Fibroblast of skin of abdomen (primary cell): Measurements from ENCODE around the gene ACTN2.

Source experiments
- DNase-seq: peaks from one replicate; pipeline ENCODE4 v3.0.0-alpha.2; 2013

ACTN2 gene

DNA sequence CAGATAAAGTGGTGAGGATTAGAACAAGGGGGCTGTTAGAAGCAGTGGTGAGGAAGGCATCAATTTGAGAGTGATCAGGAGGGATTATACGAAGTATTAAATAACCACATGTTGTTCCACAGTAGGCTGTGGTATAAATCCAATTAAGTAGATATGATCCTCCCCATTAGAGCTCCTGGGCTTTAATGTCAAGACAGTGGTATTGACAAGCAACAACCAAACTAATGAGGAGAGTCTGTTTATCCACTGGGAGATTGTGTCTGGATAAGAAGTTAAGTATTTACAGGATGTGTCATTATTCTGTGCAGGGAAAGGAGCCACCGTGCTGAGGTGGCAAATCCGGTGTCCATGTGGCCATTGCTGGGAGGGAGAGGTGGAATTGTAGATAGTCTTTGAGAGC lies 5.8 kb downstream of the ACTN2 start:
- DNase-seq = no peak

DNA sequence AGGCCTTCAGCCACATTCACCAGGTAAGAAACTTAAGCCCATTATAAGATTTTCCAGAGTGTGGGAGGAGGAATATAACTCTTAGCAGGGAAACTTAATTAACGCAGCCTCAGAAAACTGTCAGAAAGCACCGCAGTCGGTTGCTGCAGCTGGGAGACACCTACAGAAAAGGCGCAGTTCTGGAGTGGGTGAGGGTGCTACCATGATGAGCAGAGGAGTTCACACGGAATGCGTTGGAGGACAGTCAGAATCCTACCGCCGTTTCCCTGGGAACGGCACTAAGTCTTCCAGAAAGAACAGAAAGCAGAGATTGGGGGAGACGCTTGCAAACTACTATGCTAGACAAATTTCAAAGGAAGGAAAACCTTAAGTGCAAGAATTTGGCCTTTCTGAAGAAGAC lies 6.4 kb downstream of the ACTN2 start:
- no peak for DNase-seq

DNA sequence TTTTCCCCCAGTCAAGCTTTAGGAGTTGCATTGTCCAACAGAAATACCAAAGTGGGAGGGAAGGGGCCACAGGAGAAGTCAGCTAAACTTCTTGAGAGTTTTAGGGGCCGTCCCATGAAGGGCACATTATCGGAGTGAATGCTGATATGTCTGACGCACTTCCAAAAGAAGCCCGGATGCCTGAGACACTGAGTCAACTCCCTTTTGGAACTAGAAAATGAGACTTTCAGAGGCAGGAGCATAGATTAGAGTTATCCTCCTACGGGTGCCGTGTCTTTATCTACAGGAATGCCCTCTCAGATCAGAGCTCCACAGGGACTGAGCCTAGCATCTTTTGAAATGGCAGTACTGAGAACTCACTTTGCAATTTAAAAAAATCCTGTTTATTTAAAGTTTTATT lies 13.1 kb downstream of the ACTN2 start:
- no peak for DNase-seq

DNA sequence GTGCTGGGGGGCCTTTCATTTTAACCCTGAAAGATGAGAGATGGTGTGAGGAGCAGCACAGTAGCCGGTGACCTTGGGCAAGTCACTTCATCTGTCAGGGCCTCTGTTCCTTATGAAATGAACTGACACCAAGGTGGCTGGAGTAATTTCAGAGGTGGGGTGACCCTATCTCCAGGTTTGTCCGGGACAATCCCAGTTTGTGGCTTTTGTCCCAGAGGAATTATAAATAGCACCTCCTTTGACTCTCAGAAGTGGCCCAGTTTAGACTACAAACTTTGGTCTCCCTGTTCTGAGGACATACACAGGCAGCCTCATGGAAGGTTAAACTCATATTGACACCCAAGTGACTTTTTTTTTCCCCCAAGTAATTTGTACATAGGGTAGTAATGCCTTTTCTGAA lies 14.6 kb downstream of the ACTN2 start:
- DNase-seq = no peak

DNA sequence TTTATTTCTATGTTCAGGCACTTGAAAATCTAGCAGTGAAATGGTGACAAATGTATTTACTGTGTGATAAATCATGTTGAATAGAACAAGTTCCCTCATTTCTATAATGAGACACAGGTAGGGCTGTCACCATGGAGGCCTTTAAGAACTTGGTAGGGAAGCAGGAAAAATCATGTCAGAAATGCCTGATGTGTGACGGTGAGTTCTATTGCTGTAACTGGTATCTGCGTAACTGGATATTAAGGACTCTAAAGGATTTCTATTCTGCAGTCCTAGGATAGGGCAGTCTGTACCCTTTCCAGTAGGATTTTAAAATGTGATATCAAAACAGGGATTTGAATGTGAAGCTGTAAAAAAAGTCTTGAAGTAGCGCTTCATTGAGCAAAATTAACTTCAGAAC lies 15.5 kb downstream of the ACTN2 start:
- DNase-seq = no peak

DNA sequence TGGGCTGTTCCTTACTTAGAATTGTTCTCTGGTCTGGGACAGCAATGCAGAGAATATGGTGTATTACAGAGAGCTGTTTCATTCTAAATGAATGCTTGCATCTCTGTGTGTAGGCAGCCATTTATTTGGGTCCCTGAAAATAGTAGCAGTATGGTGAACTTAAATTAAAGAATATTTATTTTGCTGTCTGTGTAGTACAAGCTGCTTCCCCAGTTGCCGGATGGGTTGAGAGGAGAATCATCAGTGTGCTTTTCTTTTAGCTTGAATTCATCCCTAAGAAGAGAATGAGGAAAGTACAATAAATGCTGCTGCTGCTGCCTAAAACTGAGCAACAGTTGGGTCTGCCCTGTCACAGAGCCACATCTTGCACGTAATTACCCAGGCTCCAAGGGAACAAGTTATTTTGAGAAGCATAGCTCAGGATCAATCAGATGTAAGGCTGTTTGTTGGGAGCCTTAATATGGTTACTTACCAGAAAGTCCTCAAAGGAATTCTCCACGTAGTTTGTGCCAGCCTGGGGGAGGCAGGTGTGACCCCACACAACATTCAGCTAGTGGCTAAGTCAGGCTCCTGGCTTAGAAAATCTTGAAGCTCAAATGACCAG lies 16.6 kb downstream of the ACTN2 start:
- no peak for DNase-seq

DNA sequence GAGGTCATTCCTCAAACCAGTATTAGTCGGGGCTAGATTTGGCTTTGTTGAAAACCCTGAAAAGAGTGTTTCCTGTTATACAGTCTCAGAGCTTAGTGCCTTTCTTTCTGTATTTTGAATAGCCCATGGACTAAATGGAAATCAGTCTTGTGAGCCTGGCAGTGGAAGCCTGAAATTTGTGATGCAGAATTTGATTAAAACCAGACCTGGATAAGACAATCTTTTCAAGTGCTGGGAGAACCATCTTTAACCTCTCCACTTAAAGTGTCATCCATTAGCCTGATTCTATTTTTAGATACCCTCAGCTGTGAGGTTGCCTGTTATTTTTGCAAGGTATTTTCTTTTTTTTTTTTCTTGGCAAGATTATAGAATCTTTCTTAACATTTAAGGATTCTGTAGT lies 19.5 kb downstream of the ACTN2 start:
- DNase-seq = no peak

DNA sequence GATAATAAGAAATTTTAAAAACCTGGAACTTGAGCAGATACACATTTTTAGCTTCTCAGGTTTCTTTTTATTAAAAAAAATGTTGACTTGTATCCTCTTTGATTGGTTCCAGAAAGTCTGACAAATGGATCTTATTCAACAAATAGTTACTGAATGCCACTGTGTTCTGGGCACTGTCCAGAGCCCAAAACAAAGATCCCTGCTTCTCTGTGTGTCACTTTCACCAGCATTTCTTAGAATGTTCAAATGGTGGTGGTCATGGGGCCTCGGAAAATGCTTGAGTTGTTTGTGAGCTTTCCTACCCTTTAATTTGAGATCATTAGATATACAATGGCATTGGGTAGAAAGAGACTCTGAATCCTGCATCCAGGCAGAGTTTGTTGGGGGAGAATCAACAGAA lies 19.9 kb downstream of the ACTN2 start:
- DNase-seq = no peak

DNA sequence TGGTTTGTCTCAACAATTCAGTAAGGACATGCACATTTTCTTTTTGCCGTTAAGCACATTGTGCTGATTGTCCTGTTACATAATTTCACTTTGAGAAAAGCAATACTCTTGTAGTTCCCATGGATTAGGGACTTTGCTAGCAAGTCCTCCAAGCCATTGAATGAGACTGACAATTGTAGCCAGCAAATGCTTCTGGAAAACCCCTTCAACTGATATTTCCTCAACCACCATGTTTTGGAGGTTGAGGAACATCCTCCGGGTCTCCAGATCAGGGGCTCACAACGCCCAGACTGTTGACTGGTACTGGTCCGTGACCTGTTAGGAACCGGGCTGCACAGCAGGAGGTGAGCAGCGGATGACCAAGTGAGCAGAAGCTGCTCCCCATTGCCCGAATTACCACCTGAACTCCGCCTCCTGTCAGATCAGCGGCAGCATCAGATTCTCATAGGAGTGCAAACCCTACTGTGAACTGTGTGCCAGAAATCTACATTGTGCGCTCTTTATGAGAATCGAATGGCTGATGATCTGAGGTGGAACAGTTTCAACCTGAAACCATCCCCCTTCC lies 24.1 kb downstream of the ACTN2 start:
- no peak for DNase-seq

DNA sequence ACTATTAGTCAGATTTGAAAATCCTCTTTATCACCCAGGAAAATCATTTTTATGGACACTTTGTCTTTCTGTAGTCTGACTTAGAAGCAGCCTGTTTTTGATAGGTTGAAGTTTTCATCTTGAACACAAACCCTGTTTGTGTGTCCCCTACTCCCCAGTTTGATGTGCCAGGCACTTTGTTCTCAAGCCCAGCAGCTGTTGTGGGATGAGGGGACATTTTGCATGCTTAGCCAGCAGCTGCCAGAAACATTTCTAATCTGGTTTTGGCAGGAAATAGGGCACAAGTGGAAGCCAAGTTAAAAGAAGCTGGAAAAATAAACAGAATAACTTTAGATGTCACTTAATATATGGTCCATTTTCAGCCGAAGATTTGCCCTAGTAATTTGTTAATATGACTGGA lies 29.9 kb downstream of the ACTN2 start:
- no peak for DNase-seq

DNA sequence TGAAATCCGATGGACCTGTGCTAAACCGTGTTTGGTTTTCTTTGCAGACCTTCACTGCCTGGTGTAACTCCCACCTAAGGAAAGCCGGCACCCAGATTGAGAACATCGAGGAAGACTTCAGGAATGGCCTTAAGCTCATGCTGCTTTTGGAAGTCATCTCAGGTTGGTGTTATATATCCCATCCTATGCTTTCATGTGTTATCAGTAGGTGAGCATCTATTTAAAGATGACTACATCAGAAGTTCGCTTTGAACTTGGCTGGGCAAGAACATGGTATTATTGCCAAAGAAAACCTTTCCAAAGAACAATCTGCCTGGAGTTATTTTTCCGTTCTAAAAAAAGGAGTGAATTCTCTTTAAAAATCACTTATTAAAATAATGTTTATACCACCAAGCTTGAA lies 31.5 kb downstream of the ACTN2 start:
- no peak for DNase-seq

DNA sequence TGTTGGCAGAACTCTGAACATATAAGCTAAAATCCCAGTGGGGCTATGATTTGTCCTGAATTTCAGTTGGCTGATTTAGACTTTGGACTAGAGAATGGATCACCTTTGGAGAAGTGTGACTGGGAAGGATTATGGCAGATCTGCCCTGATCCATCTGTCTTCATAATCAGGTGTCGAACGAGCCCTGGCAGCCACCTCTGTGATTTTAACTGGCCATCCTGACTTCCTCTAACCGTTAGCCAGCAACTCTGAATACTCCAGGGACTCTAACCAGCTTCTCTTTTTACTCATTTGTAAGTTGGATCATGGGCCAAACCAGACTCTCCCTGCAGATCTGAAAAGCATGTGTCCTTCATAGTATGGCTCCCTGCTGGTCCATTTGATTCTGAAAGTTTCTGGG lies 32.0 kb downstream of the ACTN2 start:
- DNase-seq = no peak

DNA sequence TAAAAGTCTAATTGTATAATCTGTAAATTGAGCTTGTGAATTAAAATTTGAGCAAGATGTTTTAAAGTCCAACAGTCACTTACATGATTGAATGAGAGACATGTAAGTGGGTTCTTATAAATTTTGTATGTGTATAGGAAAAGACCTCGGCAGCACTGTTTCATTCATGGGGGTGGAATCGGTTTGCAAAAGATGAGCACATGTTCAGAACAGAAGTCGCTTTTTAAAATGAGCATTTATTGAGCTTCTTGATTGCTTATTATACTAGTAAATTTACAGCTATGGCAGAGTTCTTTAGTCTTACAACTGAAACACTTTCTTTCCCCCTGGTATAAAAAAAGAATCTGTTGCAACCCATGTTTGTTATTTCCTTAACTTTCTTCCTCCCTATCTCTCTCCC lies 33.9 kb downstream of the ACTN2 start:
- DNase-seq = no peak

DNA sequence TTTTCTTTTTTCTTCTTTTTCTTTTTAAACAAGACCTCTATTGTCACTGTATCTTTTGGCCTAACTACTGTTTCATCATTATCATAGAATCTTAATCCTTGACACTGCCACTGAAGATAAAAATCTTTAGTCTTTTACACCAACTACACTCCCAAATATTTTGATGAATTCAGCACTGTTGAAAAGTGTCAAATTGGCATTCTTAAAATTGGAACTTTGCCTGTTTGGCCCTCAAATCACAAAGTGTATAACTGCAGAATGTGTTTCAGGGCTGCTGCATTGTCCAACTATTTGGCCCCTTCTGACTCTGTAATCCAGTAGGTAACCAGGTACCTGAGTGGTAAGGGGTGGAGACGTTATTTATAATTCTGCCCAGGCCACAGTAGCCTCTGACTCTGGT lies 34.3 kb downstream of the ACTN2 start:
- DNase-seq = no peak

DNA sequence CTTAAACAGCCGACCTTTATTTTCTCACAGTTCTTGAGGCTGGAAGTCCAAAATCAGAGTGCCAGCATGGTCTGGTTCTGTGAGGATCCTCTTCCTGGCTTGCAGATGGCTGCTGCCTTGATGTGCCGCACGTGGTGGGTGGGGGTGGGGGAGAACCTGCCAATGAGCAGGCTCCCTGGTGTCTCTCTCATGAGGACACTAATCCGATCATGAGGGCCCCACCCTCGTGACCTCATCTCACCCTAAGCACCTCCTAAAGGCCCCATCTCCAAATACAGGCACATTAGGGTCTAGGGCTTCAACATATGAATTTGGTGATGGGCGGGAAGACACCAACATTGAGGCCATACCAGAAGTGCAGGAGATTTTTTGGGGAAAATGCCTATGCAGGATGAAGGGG lies 37.8 kb downstream of the ACTN2 start:
- DNase-seq = no peak

DNA sequence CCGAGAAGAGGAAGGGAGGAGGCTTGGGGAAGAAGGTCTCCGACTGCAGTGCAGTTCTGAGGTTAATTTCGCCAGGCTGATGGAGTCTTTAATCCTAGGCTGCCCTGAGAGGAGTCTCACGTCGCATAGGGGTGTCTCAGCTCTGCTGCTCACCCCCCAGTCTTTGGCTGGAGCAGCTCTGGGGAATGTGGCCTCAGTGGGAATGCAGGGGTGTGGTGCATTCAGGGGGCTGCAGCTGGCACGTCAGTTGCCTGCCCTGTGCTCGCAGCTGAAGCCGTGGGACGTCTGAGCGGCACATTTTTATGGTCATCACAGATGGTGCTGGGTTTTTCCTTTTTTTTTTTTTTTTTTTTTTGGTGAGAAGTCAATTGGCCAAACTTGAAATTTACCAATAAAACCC lies 38.2 kb downstream of the ACTN2 start:
- DNase-seq = no peak

DNA sequence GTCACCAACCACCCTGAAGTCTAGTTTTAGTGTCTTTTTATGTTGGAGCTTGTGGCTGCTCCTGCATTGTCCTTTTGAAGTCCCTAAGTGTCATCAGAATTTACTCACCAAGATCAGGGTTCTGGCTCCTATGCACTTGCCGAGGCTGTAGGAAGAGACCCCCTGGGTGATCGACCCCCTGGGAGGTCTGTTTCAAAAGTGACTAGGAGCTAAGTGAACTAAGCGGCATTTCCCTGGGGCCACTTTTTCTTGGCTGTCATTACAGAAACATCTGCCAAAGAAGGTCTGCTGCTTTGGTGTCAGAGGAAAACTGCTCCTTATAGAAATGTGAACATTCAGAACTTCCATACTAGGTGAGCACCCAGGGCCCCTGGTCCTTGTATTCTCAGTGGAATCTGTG lies 39.4 kb downstream of the ACTN2 start:
- no peak for DNase-seq

DNA sequence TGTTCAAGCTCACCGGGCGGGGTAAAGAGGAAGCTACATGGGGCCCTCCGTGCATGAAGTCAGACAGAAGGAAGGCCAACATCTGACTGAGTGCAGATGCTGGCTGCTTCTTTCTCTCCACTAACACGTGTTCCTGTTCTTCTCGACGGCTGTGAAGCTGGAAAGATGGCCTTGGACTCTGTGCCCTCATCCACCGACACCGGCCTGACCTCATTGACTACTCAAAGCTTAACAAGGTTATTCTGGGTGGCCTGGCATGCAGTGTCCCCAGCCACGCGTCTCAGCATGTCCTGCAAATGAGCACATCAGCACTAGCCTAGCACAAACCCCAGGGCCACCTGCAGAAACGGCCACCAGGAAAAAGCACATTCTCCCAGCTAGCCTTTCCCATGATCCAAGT lies 41.2 kb downstream of the ACTN2 start:
- no peak for DNase-seq

DNA sequence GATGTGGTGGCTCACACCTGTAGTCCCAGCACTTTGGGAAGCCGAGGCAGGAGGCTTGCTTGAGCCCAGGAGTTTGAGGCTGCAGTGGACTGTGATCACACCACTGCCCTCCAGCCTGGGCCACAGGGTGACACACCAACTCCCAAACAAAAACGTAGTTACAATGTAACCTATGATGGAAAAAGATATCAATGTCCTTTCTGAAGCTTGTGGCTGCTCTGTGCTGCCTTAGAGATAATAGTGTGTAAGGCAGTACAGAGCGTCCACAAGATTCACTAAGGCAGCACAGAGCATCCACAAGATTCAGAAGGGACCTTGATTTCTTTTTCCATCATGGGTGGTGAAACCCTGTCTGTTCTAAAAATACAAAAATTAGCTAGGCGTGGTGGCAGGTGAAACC lies 42.5 kb downstream of the ACTN2 start:
- no peak for DNase-seq

DNA sequence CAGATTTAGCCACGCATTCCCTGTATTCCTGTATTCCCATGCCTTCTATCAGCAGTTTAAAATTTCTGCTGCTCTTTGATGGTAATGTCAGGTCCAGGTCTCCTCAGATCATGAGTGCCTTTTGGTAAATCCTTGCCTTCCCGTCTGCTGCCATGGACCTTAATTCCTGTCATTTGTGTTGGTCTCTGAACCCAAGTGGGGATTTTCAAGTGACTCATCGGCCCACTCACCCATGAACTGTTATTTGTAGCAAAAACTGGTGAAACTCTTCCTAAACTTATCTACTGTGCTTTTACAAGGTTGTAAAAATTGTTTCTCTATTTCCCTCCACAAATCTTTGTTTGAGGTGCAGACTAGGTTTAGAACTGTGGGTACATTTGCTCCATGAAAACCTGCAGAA lies 47.4 kb downstream of the ACTN2 start:
- no peak for DNase-seq

DNA sequence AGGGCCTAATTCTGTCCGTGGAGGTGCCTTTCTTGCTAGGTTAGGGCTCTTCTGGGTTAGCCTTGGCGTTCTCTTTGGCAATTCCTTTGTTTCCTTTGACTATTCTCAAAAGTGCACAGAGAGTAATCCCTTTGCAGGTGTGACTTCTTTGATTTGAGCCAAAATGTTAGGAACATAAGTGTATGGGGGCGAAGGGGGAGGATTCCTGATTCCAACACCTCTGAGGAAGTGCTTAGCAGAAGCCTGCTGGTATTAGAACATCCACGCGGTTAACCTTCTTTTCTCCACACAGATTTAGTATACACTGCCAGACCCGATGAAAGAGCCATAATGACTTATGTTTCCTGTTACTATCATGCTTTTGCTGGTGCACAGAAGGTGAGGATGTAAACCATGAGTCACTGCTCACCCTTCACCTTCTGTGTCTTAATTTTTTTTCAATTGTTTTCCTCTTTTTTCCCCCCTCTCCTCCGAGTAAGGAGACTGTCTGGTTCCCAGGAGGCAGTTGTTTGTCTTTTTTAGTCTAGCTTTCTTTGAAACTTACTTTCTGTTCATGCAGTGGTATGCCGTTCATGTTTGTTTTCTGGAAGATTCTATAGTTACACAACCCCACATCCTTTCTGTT lies 48.0 kb downstream of the ACTN2 start:
- no peak for DNase-seq

DNA sequence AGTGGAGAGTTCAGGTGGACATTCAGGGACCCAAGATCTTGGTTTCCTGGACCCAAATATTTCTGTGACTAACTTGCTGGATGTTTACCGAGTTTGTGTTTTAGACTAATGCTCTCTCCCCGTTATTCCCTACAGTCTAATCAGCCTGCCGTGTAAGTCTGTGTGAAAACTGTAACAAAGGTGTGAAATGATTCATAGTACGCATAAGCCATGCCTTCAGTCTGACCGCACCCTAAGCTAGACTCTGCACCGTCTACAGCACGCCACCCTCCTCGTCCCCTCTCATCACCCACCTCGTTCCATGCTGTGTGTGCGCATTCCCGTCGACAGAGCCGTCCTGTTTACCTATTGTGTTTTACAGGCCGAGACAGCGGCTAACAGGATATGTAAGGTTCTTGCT lies 50.5 kb downstream of the ACTN2 start:
- DNase-seq = no peak

DNA sequence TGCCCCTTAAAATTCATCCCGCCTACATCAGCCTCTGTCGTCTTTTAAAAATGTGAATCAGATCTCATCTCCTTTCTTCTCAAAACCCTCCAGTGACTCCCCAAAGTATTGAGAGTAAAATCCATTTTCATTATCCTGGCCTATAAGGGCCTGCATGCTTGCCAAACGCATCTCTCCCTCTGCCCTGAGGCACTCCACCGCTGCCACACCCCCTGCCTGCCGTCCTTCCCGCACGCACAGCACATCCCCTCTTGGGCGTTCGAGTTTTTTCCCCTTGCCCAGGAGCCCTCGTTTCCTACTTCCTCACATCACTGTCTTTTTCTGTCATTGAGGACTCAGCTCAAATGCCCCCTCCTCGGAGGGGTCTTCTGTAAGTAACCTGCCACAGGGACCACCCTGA lies 55.5 kb downstream of the ACTN2 start:
- DNase-seq = no peak

DNA sequence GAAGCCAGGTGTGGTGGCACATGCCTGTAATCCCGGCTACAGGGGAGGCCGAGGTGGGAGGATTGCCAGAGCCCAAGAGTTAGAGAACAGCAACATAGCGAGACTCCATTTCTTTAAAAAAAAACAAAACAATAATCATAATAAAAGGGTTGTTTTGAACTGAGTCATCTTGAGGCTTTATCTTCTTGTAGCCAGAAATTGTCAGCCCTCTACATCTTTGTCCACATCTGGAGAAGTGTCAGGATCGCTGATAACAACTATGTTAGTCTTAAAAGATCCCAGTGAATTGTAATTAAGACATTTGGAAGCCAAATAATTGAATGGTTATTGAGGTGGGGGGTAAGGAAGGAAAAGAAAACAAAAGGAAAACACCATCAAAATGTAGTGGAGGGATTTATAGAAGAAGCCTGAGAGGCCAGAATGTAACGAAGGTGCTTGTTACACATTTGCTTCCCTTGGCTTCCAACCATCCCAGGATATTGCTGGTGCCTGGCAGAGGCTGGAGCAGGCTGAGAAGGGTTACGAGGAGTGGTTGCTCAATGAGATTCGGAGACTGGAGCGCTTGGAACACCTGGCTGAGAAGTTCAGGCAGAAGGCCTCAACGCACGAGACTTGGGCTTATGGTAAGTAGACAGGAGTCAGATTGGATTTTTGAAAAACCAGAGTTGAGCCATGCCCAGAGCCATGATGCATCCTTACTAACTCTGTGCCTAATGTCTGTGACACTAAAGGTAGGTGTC lies 56.3 kb downstream of the ACTN2 start:
- DNase-seq = no peak
